NOMO-1 (cell line): ENCODE results near the gene GPR135.

Experiments used
- DNase-seq, 2 experiments: peaks; one replicate each; lab custom pipeline; 2025; ENCODE audit not compliant: unreplicated experiment in 2 of 2; lab: John Stamatoyannopoulos, UW

Gene GPR135

GRCh38 chr14:59465316-59466135, at the start of gene GPR135:
Gene GPR135 (minus strand): TSS chr14:59465380. CDS start chr14:59465226, 154 bp downstream.
- no peak for DNase-seq

- DNase-seq = no peak
These were observed 46.9 kb upstream of the GPR135 start for GRCh38 chr14:59511916-59512575.

- DNase-seq = no peak
These were observed 45.8 kb upstream of the GPR135 start for GRCh38 chr14:59510966-59511365.

GRCh38 chr14:59510001-59510400, 44.8 kb upstream of the GPR135 start:
- DNase-seq = no peak

GRCh38 chr14:59509101-59509500, 43.9 kb upstream of the GPR135 start:
- no peak for DNase-seq

GRCh38 chr14:59507752-59508103, 42.5 kb upstream of the GPR135 start:
- DNase-seq = no peak

- DNase-seq = peak; percentile 43 to 58
These were observed 42.0 kb upstream of the GPR135 start for GRCh38 chr14:59507063-59507751.

- no peak for DNase-seq
These were observed 38.1 kb upstream of the GPR135 start for GRCh38 chr14:59503256-59503655.

GRCh38 chr14:59500732-59501131, 35.6 kb upstream of the GPR135 start:
- no peak for DNase-seq

GRCh38 chr14:59492384-59492783, 27.2 kb upstream of the GPR135 start:
- no peak for DNase-seq

- DNase-seq = no peak
These were observed 25.6 kb upstream of the GPR135 start for GRCh38 chr14:59490756-59491155.

GRCh38 chr14:59484639-59485175, 19.5 kb upstream of the GPR135 start:
- DNase-seq = peak; percentile 60 to 78

- DNase-seq = peak; percentile 90
These were observed 18.8 kb upstream of the GPR135 start, which contains the start of the genes JKAMP and L3HYPDH for GRCh38 chr14:59483819-59484638. Gene JKAMP (plus strand): TSS chr14:59484517. CDS start chr14:59484590, 73 bp downstream. Gene L3HYPDH (minus strand): TSS chr14:59484408. CDS start chr14:59484316, 92 bp downstream.

GRCh38 chr14:59483363-59483762, 18.2 kb upstream of the GPR135 start:
- DNase-seq = no peak

GRCh38 chr14:59482541-59483331, 17.6 kb upstream of the GPR135 start:
- DNase-seq = no peak

GRCh38 chr14:59481871-59482540, 16.8 kb upstream of the GPR135 start:
- DNase-seq = no peak

GRCh38 chr14:59481407-59481806, 16.2 kb upstream of the GPR135 start:
- DNase-seq = no peak

- no peak for DNase-seq
These were observed 15.0 kb upstream of the GPR135 start for GRCh38 chr14:59480166-59480565.

- no peak for DNase-seq
These were observed 13.4 kb upstream of the GPR135 start for GRCh38 chr14:59478540-59478939.
